ENCODE results near the gene DSCAM. TPM values are rescaled to one million over a fixed set of nuclear protein-coding genes. Genes with fewer than 3 reads are reported as not detected.

DSCAM gene
- polyA plus RNA-seq, 1 experiment, result 0.10 TPM

GRCh38 chr21:40102682-40103081 is 744.3 kb downstream of the DSCAM start:
- TF ChIP-seq CTCF (IDR thresholded peaks at IDR 0.05; ENCODE audit: insufficient read depth, low read depth, low read length), result no peak

DNA sequence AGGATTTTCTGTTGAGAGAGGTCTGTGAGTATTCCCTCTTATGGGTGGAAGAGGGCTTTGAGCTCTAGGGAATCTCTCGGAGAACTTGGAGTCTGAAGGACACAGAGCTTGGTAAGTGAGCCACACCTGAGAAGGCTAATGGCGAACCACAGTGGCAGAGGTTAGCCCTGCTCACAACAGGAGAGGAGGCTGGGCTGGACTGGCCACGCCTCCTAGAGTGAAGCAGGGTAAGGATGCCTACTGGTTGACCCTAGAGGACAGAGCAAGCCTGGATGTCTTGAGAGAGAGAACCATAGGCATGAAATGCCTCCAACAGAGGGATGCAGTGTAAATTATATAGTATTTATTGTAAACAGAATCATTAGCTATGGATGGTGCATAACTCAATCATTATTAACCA is 747.1 kb downstream of the DSCAM start:
- Histone ChIP-seq H3K36me3 (ENCODE audit: control insufficient read depth, insufficient read depth, low read length) (no peaks in the 10 kb centered on the region), H3K27me3 (ENCODE audit: control insufficient read depth, insufficient read depth, low read length) (no peaks in the 10 kb centered on the region), H3K4me3 (ENCODE audit: low read depth, low read length) (no peak overlapping the region)
- POLR2A ChIA-PET, result no interaction called here
- no peak for DNase-seq (ENCODE audit: low read depth)
- TF ChIP-seq CTCF (IDR thresholded peaks at IDR 0.05; ENCODE audit: insufficient read depth, low read depth, low read length), result no peak
- CTCF ChIA-PET, result interaction anchor here (0.7 kb wide), 1 partner anchor 619 kb away, joined by 3 read pairs; no protein-coding TSS in a partner anchor

More at GRCh38 chr21:40102682-40103081, 744.3 kb downstream of the DSCAM start:
- no peak overlapping the region for H3K4me3 ChIP-seq (ENCODE audit: low read depth, low read length)
- no peak for DNase-seq (ENCODE audit: low read depth)
- no peaks in the 10 kb centered on the region for H3K36me3 ChIP-seq (ENCODE audit: control insufficient read depth, insufficient read depth, low read length)
- no peaks in the 10 kb centered on the region for H3K27me3 ChIP-seq (ENCODE audit: control insufficient read depth, insufficient read depth, low read length)
- ChIA-PET CTCF (no interaction called here), POLR2A (no interaction called here)

- Histone ChIP-seq H3K36me3 (ENCODE audit: control insufficient read depth, insufficient read depth, low read length) (no peaks in the 10 kb centered on the region), H3K4me3 (ENCODE audit: low read depth, low read length) (no peak overlapping the region), H3K27me3 (ENCODE audit: control insufficient read depth, insufficient read depth, low read length) (no peaks in the 10 kb centered on the region)
- no peak for TF ChIP-seq CTCF (IDR thresholded peaks at IDR 0.05; ENCODE audit: insufficient read depth, low read depth, low read length)
- ChIA-PET CTCF (no interaction called here), POLR2A (no interaction called here)
- no peak for DNase-seq (ENCODE audit: low read depth)
These were observed 751.5 kb downstream of the DSCAM start for GRCh38 chr21:40095477-40095876.

DNA sequence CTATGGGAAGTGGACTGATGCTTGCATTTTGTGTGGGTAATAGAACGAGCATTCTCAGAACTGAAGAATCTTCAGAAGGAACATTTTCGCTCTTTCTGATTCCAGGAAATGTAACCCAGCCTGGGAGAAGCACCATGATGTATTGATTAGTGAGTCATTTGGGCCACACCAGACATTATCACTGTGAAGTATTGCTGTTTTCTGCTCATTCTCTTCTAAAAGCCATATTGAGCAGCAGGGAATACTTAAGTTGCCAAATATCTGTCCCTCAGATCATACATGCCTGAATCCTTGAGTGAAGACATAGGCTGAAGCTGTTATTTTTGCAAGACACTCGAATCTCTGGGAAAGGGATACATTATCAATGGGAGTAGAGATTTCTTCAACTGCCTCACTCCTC is 766.6 kb downstream of the DSCAM start:
- H3K4me3 ChIP-seq (ENCODE audit: low read depth, low read length), result no peak overlapping the region
- ChIA-PET CTCF (no interaction called here), POLR2A (no interaction called here)
- no peak for TF ChIP-seq CTCF (IDR thresholded peaks at IDR 0.05; ENCODE audit: insufficient read depth, low read depth, low read length)
- no peak for DNase-seq (ENCODE audit: low read depth)
- H3K27me3 ChIP-seq (ENCODE audit: control insufficient read depth, insufficient read depth, low read length), result no peaks in the 10 kb centered on the region
- no peaks in the 10 kb centered on the region for H3K36me3 ChIP-seq (ENCODE audit: control insufficient read depth, insufficient read depth, low read length)

DNA sequence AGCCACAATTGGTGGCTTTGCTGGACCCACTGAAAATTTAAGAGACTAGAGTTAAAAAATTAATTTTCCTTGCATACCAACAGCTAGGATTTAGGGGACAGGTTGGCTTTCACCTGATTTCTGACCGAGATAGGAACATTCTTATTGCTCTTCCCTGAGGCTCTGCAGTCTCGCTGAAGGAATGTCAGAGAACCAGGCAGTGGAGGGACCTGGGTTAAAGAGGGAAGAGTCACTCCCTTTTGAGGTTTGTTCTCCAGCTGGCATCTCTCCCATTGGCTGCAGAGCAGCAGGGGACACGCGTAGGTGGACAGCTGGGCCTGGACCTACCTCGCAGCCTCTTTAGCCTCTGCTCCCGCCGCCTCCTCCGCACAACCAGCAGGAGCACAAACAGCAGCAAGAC is 772.2 kb downstream of the DSCAM start:
- POLR2A ChIA-PET, result no interaction called here
- no peak for DNase-seq (ENCODE audit: low read depth)

More for the DNA sequence above, 772.2 kb downstream of the DSCAM start:
- H3K36me3 ChIP-seq (ENCODE audit: control insufficient read depth, insufficient read depth, low read length), result no peaks in the 10 kb centered on the region
- CTCF ChIA-PET, result no interaction called here
- no peak overlapping the region for H3K4me3 ChIP-seq (ENCODE audit: low read depth, low read length)
- TF ChIP-seq CTCF (IDR thresholded peaks at IDR 0.05; ENCODE audit: insufficient read depth, low read depth, low read length), result no peak
- no peaks in the 10 kb centered on the region for H3K27me3 ChIP-seq (ENCODE audit: control insufficient read depth, insufficient read depth, low read length)
